WTC11 (cell line): ENCODE measurements around the gene BRD1. TPM values are rescaled to one million over a fixed set of nuclear protein-coding genes. Genes with fewer than 3 reads are reported as not detected.
A peak's percentile ranks its signal among the peaks of the same experiment; 100 is the strongest.

Experiments
- ATAC-seq: fragments of 200-7000 bp; cut with Tn5 transposase; 2 replicates; pipeline ENCODE4 v1.10.0; 2021; ENCODE audit warnings: mild to moderate bottlenecking, moderate library complexity
- CTCF ChIA-PET: fragments of 300-600 bp; sonication (Branson Sonifier 250); formaldehyde crosslinking; loops from one replicate; lab custom pipeline; 2021; ENCODE audit warnings: antibody characterized with exemption; lab: Charles Lee
- POLR2A ChIA-PET: fragments of 350-600 bp; sonication (Branson Sonifier 250); formaldehyde crosslinking; loops from one replicate; lab custom pipeline; 2021; ENCODE audit warnings: antibody characterized with exemption; lab: Charles Lee
- DNase-seq: peaks from one replicate; pipeline ENCODE4 v3.0.0; 2021; ENCODE audit warnings: low spot score
- H3K27ac Mint-ChIP-seq: 2 replicates; pipeline ENCODE4 v1.8.0; 2021; ENCODE audit warnings: mixed read lengths
- H3K27me3 Mint-ChIP-seq: 2 replicates; pipeline ENCODE4 v1.8.0; 2021; ENCODE audit warnings: low read depth, mild to moderate bottlenecking, moderate library complexity, mixed read lengths
- H3K36me3 Mint-ChIP-seq: 2 replicates; pipeline ENCODE4 v1.8.0; 2021; ENCODE audit warnings: mixed read lengths
- H3K4me1 Mint-ChIP-seq: 2 replicates; pipeline ENCODE4 v1.8.0; 2022; ENCODE audit warnings: mixed read lengths
- H3K4me3 Mint-ChIP-seq: 2 replicates; pipeline ENCODE4 v1.8.0; 2021; ENCODE audit warnings: mild to moderate bottlenecking, moderate library complexity, mixed read lengths
- H3K9me3 Mint-ChIP-seq: 2 replicates; pipeline ENCODE4 v1.8.0; 2021; ENCODE audit warnings: mixed read lengths
- ATF6 ChIP-seq: sonication (generic); formaldehyde crosslinking; IDR thresholded peaks from 2 replicates; pipeline ENCODE4 v1.8.1; 2023; ENCODE audit warnings: mild to moderate bottlenecking, missing genetic modification reagents
- CBFB ChIP-seq: sonication (generic); formaldehyde crosslinking; IDR thresholded peaks from 2 replicates; pipeline ENCODE4 v1.8.1; 2022; ENCODE audit warnings: mild to moderate bottlenecking, low read depth, missing genetic modification reagents
- E2F1 ChIP-seq: sonication (generic); formaldehyde crosslinking; IDR thresholded peaks from 2 replicates; pipeline ENCODE4 v1.8.0; 2022; ENCODE audit warnings: mild to moderate bottlenecking, missing genetic modification reagents
- GRHL2 ChIP-seq: fragments of 250-450 bp; sonication (Bioruptor Pico); IDR thresholded peaks from 2 replicates; pipeline ENCODE4 v1.8.0; 2022; ENCODE audit warnings: mild to moderate bottlenecking, moderate library complexity; ENCODE audit not compliant: insufficient replicate concordance, severe bottlenecking
- HMGA2 ChIP-seq: fragments of 250-450 bp; sonication (Bioruptor Pico); IDR thresholded peaks from 2 replicates; pipeline ENCODE4 v1.4.0; 2021; ENCODE audit warnings: mild to moderate bottlenecking, moderate library complexity
- IRF1 ChIP-seq: sonication (generic); formaldehyde crosslinking; IDR thresholded peaks from 2 replicates; pipeline ENCODE4 v1.8.0; 2023; ENCODE audit warnings: missing genetic modification reagents
- KAT7 ChIP-seq: sonication (generic); formaldehyde crosslinking; IDR thresholded peaks from 2 replicates; pipeline ENCODE4 v1.8.1; 2023; ENCODE audit warnings: missing genetic modification reagents, mild to moderate bottlenecking, borderline replicate concordance
- MYBL2 ChIP-seq: sonication (generic); formaldehyde crosslinking; IDR thresholded peaks from 2 replicates; pipeline ENCODE4 v1.8.1; 2023; ENCODE audit warnings: mild to moderate bottlenecking, moderate library complexity, missing genetic modification reagents
- OVOL2 ChIP-seq: fragments of 250-450 bp; sonication (Bioruptor Pico); IDR thresholded peaks from 2 replicates; pipeline ENCODE4 v1.9.0; 2021; ENCODE audit warnings: mild to moderate bottlenecking, borderline replicate concordance
- PRDM15 ChIP-seq: sonication (generic); formaldehyde crosslinking; IDR thresholded peaks from 2 replicates; pipeline ENCODE4 v1.8.0; 2022; ENCODE audit warnings: missing genetic modification reagents
- SMAD3 ChIP-seq: sonication (generic); formaldehyde crosslinking; IDR thresholded peaks from 2 replicates; pipeline ENCODE4 v1.8.0; 2022; ENCODE audit warnings: missing genetic modification reagents, mild to moderate bottlenecking, borderline replicate concordance
- SMAD4 ChIP-seq: sonication (generic); formaldehyde crosslinking; IDR thresholded peaks from 2 replicates; pipeline ENCODE4 v1.8.0; 2022; ENCODE audit warnings: mild to moderate bottlenecking, missing genetic modification reagents
- STAT6 ChIP-seq: sonication (generic); formaldehyde crosslinking; conservative IDR thresholded peaks from 2 replicates; pipeline ENCODE4 v1.8.1; 2023; ENCODE audit warnings: mild to moderate bottlenecking, low read depth, missing genetic modification reagents, moderate library complexity
- ZBTB21 ChIP-seq: sonication (generic); formaldehyde crosslinking; IDR thresholded peaks from 2 replicates; pipeline ENCODE4 v1.8.1; 2023; ENCODE audit warnings: mild to moderate bottlenecking, missing genetic modification reagents, borderline replicate concordance
- ZNF121 ChIP-seq: sonication (generic); formaldehyde crosslinking; IDR thresholded peaks from 2 replicates; pipeline ENCODE4 v1.8.0; 2023; ENCODE audit warnings: missing genetic modification reagents
- ZNF425 ChIP-seq: fragments of 250-450 bp; sonication (Bioruptor Pico); conservative IDR thresholded peaks from 2 replicates; pipeline ENCODE4 v1.9.0; 2021; ENCODE audit warnings: mild to moderate bottlenecking
- total RNA-seq: library from RNA; stranded (reverse); gene quantifications from 3 replicates; pipeline ENCODE4 v1.2.3, GENCODE V29; 2021

The BRD1 gene
- total RNA-seq, 1 experiment from 2014 or later = 36.6 TPM

- CTCF ChIA-PET = interaction anchor here (1.2 to 1.4 kb wide), 2 partner anchors 26 to 302 kb away, joined by 3 to 5 read pairs; no protein-coding TSS in a partner anchor
- ATAC-seq = no peak
Observed at GRCh38 chr22:49727881-49728569, 99.6 kb downstream of the BRD1 start.

GRCh38 chr22:49727191-49727880 lies 100.3 kb downstream of the BRD1 start:
- Mint-ChIP-seq H3K9me3 (peaks cover 6% of the 10 kb centered on the region), H3K27ac (no peak overlapping the region), H3K4me3 (no peak overlapping the region), H3K27me3 (peaks cover 37% of the 10 kb centered on the region), H3K4me1 (no peaks in the 10 kb centered on the region), H3K36me3 (no peaks in the 10 kb centered on the region)
- CTCF ChIA-PET = interaction anchor here (1.2 to 1.4 kb wide), 2 partner anchors 26 to 41 kb away, joined by 3 to 5 read pairs; no protein-coding TSS in a partner anchor
- DNase-seq (no peak), ATAC-seq (no peak)
- POLR2A ChIA-PET = no interaction called here
- TF ChIP-seq ZNF121 (CRISPR knock-in tag) (0 out of 2 replicates have a peak, but pooled peaks have one; percentile 34), STAT6 (CRISPR knock-in tag) (no peak), OVOL2 (CRISPR knock-in tag) (no peak), IRF1 (CRISPR knock-in tag) (no peak), GRHL2 (CRISPR knock-in tag) (no peak)

More at GRCh38 chr22:49727881-49728569, 99.6 kb downstream of the BRD1 start:
- POLR2A ChIA-PET = no interaction called here
- DNase-seq = no peak
- H3K36me3 Mint-ChIP-seq = no peaks in the 10 kb centered on the region
- H3K4me1 Mint-ChIP-seq = peaks cover 2% of the 10 kb centered on the region
- H3K4me3 Mint-ChIP-seq = no peak overlapping the region
- peaks cover 37% of the 10 kb centered on the region for H3K27me3 Mint-ChIP-seq
- no peak overlapping the region for H3K27ac Mint-ChIP-seq
- H3K9me3 Mint-ChIP-seq = peaks cover 10% of the 10 kb centered on the region
- no peak for TF ChIP-seq MYBL2 (CRISPR knock-in tag)
- no peak for TF ChIP-seq HMGA2 (CRISPR knock-in tag)
- no peak for TF ChIP-seq SMAD4 (CRISPR knock-in tag)
- TF ChIP-seq ZBTB21 (CRISPR knock-in tag) = no peak
- TF ChIP-seq E2F1 (CRISPR knock-in tag) = no peak

GRCh38 chr22:49726701-49727101 lies 101.0 kb downstream of the BRD1 start:
- ChIA-PET POLR2A (no interaction called here), CTCF (interaction anchor here (1.2 to 3.4 kb wide), 3 partner anchors 42 to 293 kb away, joined by 3 to 16 read pairs (median 13); no protein-coding TSS in a partner anchor)
- Mint-ChIP-seq H3K36me3 (no peaks in the 10 kb centered on the region), H3K9me3 (no peaks in the 10 kb centered on the region), H3K4me1 (no peaks in the 10 kb centered on the region), H3K4me3 (no peak overlapping the region), H3K27ac (no peak overlapping the region), H3K27me3 (peaks cover 32% of the 10 kb centered on the region)
- DNase-seq (no peak), ATAC-seq (no peak)
- TF ChIP-seq KAT7 (CRISPR knock-in tag) (no peak), PRDM15 (CRISPR knock-in tag) (no peak), ATF6 (no peak), CBFB (no peak), ZNF425 (CRISPR knock-in tag) (no peak), SMAD3 (no peak)
